GM21529 (cell line): ENCODE measurements around the gene ZBTB25.

Source experiments
- ATAC-seq: cut with Tn5 transposase; IDR thresholded peaks from one replicate; pipeline ENCODE4 v1.9.1; 2021; ENCODE audit not compliant: unreplicated experiment

The ZBTB25 gene

GRCh38 chr14:64444140-64444539, 59.5 kb downstream of the ZBTB25 start:
- no peak for ATAC-seq

- no peak for ATAC-seq
Observed at GRCh38 chr14:64442300-64442988, 61.2 kb downstream of the ZBTB25 start.

GRCh38 chr14:64440494-64440893, 63.1 kb downstream of the ZBTB25 start:
- ATAC-seq, result no peak

GRCh38 chr14:64439141-64439540, 64.5 kb downstream of the ZBTB25 start:
- ATAC-seq, result no peak

- ATAC-seq, result no peak
Observed at GRCh38 chr14:64438181-64438841, 65.3 kb downstream of the ZBTB25 start.

GRCh38 chr14:64434528-64434927, 69.1 kb downstream of the ZBTB25 start:
- no peak for ATAC-seq

GRCh38 chr14:64423987-64424386, 79.7 kb downstream of the ZBTB25 start:
- ATAC-seq, result no peak

GRCh38 chr14:64422756-64423155, 80.9 kb downstream of the ZBTB25 start:
- no peak for ATAC-seq

- no peak for ATAC-seq
Observed at GRCh38 chr14:64422005-64422404, 81.6 kb downstream of the ZBTB25 start.

GRCh38 chr14:64421166-64421565, 82.5 kb downstream of the ZBTB25 start:
- no peak for ATAC-seq

GRCh38 chr14:64419003-64419402, 84.6 kb downstream of the ZBTB25 start:
- ATAC-seq, result no peak

GRCh38 chr14:64417771-64418125, 85.9 kb downstream of the ZBTB25 start:
- ATAC-seq, result no peak

GRCh38 chr14:64417055-64417770, 86.4 kb downstream of the ZBTB25 start:
- ATAC-seq, result no peak

- ATAC-seq, result no peak
Observed at GRCh38 chr14:64416348-64416932, 87.2 kb downstream of the ZBTB25 start.

- ATAC-seq, result no peak
Observed at GRCh38 chr14:64412237-64412636, 91.4 kb downstream of the ZBTB25 start.

GRCh38 chr14:64411001-64411400, 92.6 kb downstream of the ZBTB25 start:
- ATAC-seq, result no peak

- no peak for ATAC-seq
Observed at GRCh38 chr14:64410084-64410774, 93.4 kb downstream of the ZBTB25 start.

GRCh38 chr14:64409126-64409920, 94.3 kb downstream of the ZBTB25 start:
- ATAC-seq, result peak; percentile 39

- peak; percentile 44 for ATAC-seq
Observed at GRCh38 chr14:64407329-64407728, 96.3 kb downstream of the ZBTB25 start.

GRCh38 chr14:64405295-64405694, 98.3 kb downstream of the ZBTB25 start:
- no peak for ATAC-seq
